Common myeloid progenitor, CD34-positive (primary cell): ENCODE data around the gene EMILIN2.
A peak's percentile ranks its signal among the peaks of the same experiment; 100 is the strongest.

ENCODE experiments used
- CTCF ChIA-PET: fragments of 350-600 bp; sonication (Branson Sonifier 250); formaldehyde crosslinking; loops from one replicate; lab custom pipeline; 2021; ENCODE audit warnings: antibody characterized with exemption; lab: Charles Lee
- POLR2A ChIA-PET: fragments of 350-600 bp; sonication (Branson Sonifier 250); formaldehyde crosslinking; loops from one replicate; lab custom pipeline; 2021; ENCODE audit warnings: antibody characterized with exemption; lab: Charles Lee
- DNase-seq, 3 donors: peaks; one replicate each; pipeline versions ENCODE4 v3.0.0 to v3.0.0-alpha.2; 2013
- H3K27ac ChIP-seq, 2 experiments: 1 replicate in 1 of 2; 2 replicates in 1 of 2; pipeline ENCODE4 v1.7.0; 2013; ENCODE audit warnings: inconsistent platforms in 2 of 2, low read length in 2 of 2, mild to moderate bottlenecking in 2 of 2, low read depth in 1 of 2, moderate library complexity in 1 of 2; ENCODE audit not compliant: severe bottlenecking in 2 of 2, insufficient read depth in 1 of 2, poor library complexity in 1 of 2
- H3K27me3 ChIP-seq, 5 experiments: replicated peaks in 2 of 5; 1 replicate in 3 of 5; 2 replicates in 2 of 5; pipeline versions ENCODE4 v1.6.1 to v1.7.0; 2013; ENCODE audit warnings: low read length in 4 of 5, mild to moderate bottlenecking in 2 of 5, moderate library complexity in 2 of 5, inconsistent platforms in 1 of 5; ENCODE audit not compliant: insufficient read depth in 5 of 5, control insufficient read depth in 4 of 5
- H3K36me3 ChIP-seq, 4 experiments: 1 replicate in 2 of 4; 2 replicates in 2 of 4; pipeline versions ENCODE4 v1.6.1 to v1.7.0; 2013; ENCODE audit warnings: low read length in 3 of 4, control low read depth in 1 of 4, mild to moderate bottlenecking in 1 of 4; ENCODE audit not compliant: control insufficient read depth in 4 of 4, insufficient read depth in 4 of 4
- H3K4me1 ChIP-seq, 4 experiments: 1 replicate in 3 of 4; 2 replicates in 1 of 4; pipeline versions ENCODE4 v1.6.1 to v1.7.1; 2013; ENCODE audit warnings: low read length in 3 of 4, mild to moderate bottlenecking in 3 of 4, control low read depth in 1 of 4, inconsistent platforms in 1 of 4, moderate library complexity in 1 of 4; ENCODE audit not compliant: control insufficient read depth in 4 of 4, insufficient read depth in 4 of 4; ENCODE audit errors: control extremely low read depth in 1 of 4
- H3K4me3 ChIP-seq, 7 experiments: 1 replicate in 4 of 7; 2 replicates in 3 of 7; pipeline versions ENCODE4 v1.5.1 to v1.7.0; 2013; ENCODE audit warnings: mild to moderate bottlenecking in 7 of 7, low read length in 6 of 7, moderate library complexity in 6 of 7, inconsistent platforms in 2 of 7, low read depth in 2 of 7, control low read depth in 1 of 7; ENCODE audit not compliant: insufficient read depth in 4 of 7, control insufficient read depth in 1 of 7; ENCODE audit errors: extremely low read depth in 1 of 7
- H3K9me3 ChIP-seq, 5 experiments: 1 replicate in 4 of 5; 2 replicates in 1 of 5; pipeline versions ENCODE4 v1.6.1 to v1.7.1; 2013; ENCODE audit warnings: low read length in 4 of 5, mild to moderate bottlenecking in 2 of 5, inconsistent platforms in 1 of 5, low read depth in 1 of 5, moderate library complexity in 1 of 5; ENCODE audit not compliant: control insufficient read depth in 4 of 5, insufficient read depth in 2 of 5; ENCODE audit errors: control extremely low read depth in 1 of 5
- WGBS: methylation state at CpG from one replicate; pipeline ENCODE4 v1.1.5; 2013; ENCODE audit not compliant: insufficient coverage; 5-methylcytosine and 5-hydroxymethylcytosine counted together

EMILIN2 gene

DNA sequence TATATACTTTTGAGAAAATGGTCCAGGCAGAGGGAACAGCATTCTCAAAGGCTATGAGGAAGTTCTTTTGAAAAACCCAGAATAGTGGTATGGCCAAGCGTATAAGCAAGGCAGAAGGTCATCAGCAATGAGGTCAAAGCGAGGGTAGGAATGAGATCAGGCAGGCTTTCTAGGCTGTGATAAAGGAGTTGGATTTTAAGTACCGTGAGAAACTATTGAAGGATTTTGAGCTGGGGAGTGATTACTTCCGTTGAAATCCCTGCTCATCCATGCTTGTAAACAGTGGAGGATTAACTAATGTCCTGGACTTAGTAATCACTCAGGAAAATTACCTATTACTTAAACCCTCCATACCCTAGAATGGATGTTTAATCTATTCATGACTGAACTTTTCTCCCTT is 50.2 kb downstream of the EMILIN2 start:
- H3K9me3 ChIP-seq = peaks cover 0 to 5% (median 0%) of the 10 kb centered on the region in 5 experiments
- no peak overlapping the region for H3K4me3 ChIP-seq
- 100% methylated on average over 2 of the region's 4 CpGs for WGBS
- H3K36me3 ChIP-seq = peaks cover 0 to 5% (median 0%) of the 10 kb centered on the region in 4 experiments
- no peak overlapping the region for H3K27ac ChIP-seq
- no peak for DNase-seq
- POLR2A ChIA-PET = no interaction called here
- no peaks in the 10 kb centered on the region for H3K27me3 ChIP-seq
- peaks cover 0 to 30% (median 11%) of the 10 kb centered on the region in 4 experiments for H3K4me1 ChIP-seq
- CTCF ChIA-PET = interaction anchor here (2.3 kb wide), 1 partner anchor 13 kb away, joined by 4 read pairs; no protein-coding TSS in a partner anchor

GRCh38 chr18:2897448-2898185 is 50.8 kb downstream of the EMILIN2 start:
- Histone ChIP-seq H3K4me1 (peaks cover 0 to 30% (median 12%) of the 10 kb centered on the region in 4 experiments), H3K27ac (no peak overlapping the region), H3K36me3 (peaks cover 0 to 5% (median 0%) of the 10 kb centered on the region in 4 experiments), H3K9me3 (peaks cover 0 to 5% (median 0%) of the 10 kb centered on the region in 5 experiments), H3K4me3 (no peak overlapping the region), H3K27me3 (no peaks in the 10 kb centered on the region)
- ChIA-PET CTCF (interaction anchor here (2.3 kb wide), 1 partner anchor 14 kb away, joined by 4 read pairs; no protein-coding TSS in a partner anchor), POLR2A (no interaction called here)
- 88% methylated on average over 10 of the region's 12 CpGs for WGBS
- no peak for DNase-seq

DNA sequence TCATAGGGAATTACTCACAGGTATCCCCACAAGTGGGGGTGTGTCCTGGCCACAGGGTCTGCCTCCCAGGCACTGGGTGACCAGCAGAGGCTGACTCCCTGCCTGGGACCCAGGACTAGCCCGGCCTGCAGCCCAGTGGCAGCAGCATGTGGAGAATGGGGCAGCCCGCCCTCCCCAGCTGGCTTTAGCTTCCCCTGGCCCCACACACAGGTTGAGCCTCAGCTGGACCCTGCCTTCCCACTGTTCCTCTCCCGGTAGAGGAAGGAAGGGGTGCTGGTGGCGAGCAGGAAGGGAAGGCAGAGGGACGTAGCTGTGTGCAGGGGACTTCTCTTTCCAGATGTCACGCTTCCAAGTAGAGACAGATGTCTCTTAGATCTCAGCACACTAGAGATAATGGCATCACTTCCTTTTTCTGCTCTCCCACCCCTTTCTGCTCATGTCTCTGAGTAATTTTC is 51.4 kb downstream of the EMILIN2 start:
- Histone ChIP-seq H3K4me3 (no peak overlapping the region), H3K4me1 (peaks cover 0 to 30% (median 17%) of the 10 kb centered on the region in 4 experiments), H3K36me3 (peaks cover 0 to 5% (median 0%) of the 10 kb centered on the region in 4 experiments), H3K9me3 (peaks cover 0 to 5% (median 0%) of the 10 kb centered on the region in 5 experiments), H3K27ac (no peak overlapping the region), H3K27me3 (no peaks in the 10 kb centered on the region)
- ChIA-PET CTCF (interaction anchor here (1.0 to 2.3 kb wide), 2 partner anchors 14 to 21 kb away, joined by 3 to 4 read pairs; no protein-coding TSS in a partner anchor), POLR2A (no interaction called here)
- 16% methylated on average over 5 of the region's 6 CpGs for WGBS
- DNase-seq = peak in 2 of 3 donors; percentile 48 to 55

DNA sequence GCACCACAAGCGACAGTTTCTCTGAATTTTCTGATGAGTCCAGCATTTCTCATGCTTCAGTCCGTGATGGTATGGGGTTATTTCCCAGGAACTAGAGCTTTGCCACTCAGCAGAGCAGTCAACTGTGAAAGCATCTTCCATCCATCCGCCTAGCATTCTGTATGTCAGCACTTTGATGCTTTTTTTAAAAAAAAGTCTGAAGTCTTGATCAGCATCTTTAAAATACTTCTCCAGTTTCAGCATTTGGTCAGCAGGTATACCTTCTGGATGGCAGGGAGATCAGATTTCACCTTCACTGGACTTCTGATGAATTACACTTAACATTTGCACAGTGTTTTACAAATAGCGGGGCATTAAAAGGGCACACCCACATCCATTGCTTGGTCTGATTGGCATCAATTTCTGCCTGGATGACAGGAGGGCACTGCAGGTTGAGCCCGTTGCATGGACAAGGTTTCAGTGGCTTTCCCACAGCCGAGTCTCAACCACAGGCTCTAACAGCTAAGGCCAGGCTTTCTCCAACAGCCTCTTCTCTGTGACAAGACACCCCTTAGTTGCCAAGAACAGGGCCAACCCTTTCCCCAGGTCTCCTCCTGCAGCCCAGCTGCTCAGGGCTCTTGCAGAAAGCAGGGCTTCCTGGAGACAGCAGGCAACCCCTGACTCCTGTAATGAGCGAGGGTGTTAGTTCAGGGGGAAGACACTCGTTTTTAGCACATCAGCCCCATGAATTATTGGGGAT is 54.0 kb downstream of the EMILIN2 start:
- Histone ChIP-seq H3K27me3 (no peaks in the 10 kb centered on the region), H3K9me3 (no peaks in the 10 kb centered on the region), H3K36me3 (no peaks in the 10 kb centered on the region), H3K4me3 (no peak overlapping the region), H3K4me1 (peaks cover 0 to 28% (median 21%) of the 10 kb centered on the region in 4 experiments), H3K27ac (no peak overlapping the region)
- no peak for DNase-seq
- 96% methylated on average over 7 of the region's 8 CpGs for WGBS
- ChIA-PET POLR2A (no interaction called here), CTCF (no interaction called here)

DNA sequence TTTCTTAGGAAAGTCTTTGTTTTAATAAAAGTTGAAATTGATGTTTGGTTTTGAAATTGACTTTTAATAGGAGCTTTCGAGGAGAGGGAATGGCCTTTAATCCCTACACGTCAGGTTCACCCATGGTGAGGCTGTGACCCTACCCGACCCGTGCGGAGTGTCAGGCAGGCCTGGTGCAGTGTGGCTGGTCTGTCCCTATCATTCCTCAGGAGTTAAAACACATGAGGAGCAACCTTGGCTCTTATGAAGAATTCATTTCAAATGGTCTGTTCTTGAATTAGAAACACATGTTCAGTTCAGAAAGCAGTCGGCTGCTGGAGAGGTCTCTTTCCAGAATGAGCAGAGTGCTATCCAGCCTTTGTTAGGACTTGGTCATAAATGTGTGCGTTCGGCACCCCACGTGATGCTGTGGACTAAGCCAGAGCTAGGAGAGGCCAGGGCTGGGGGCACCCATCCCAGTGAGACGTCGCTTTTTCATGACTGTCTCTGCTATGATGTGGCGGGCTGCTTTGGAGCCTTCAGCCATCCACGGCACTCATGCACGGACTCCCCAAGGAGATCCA is 54.7 kb downstream of the EMILIN2 start:
- H3K27me3 ChIP-seq = no peaks in the 10 kb centered on the region
- POLR2A ChIA-PET = no interaction called here
- H3K4me1 ChIP-seq = peaks cover 0 to 31% (median 24%) of the 10 kb centered on the region in 4 experiments
- H3K9me3 ChIP-seq = no peaks in the 10 kb centered on the region
- H3K27ac ChIP-seq = no peak overlapping the region
- no peak for DNase-seq
- H3K36me3 ChIP-seq = no peaks in the 10 kb centered on the region
- CTCF ChIA-PET = no interaction called here
- 97% methylated on average over 12 of the region's 14 CpGs for WGBS
- H3K4me3 ChIP-seq = no peak overlapping the region

- H3K27ac ChIP-seq = no peak overlapping the region
- 98% methylated on average over 6 of the region's 7 CpGs for WGBS
Observed at GRCh38 chr18:2902327-2902726, 55.5 kb downstream of the EMILIN2 start.

More at GRCh38 chr18:2902327-2902726, 55.5 kb downstream of the EMILIN2 start:
- peaks cover 0 to 38% (median 27%) of the 10 kb centered on the region in 4 experiments for H3K4me1 ChIP-seq
- CTCF ChIA-PET = no interaction called here
- no peaks in the 10 kb centered on the region for H3K27me3 ChIP-seq
- no peaks in the 10 kb centered on the region for H3K9me3 ChIP-seq
- H3K36me3 ChIP-seq = no peaks in the 10 kb centered on the region
- no peak overlapping the region for H3K4me3 ChIP-seq
- POLR2A ChIA-PET = no interaction called here
- DNase-seq = no peak
